ENCODE data around the gene SPAG17. TPM values are rescaled to one million over a fixed set of nuclear protein-coding genes. Genes with fewer than 3 reads are reported as not detected.

The SPAG17 gene
- polyA plus RNA-seq, 3 donors, result 6.9 to 14.4 (median 12.6) TPM

DNA sequence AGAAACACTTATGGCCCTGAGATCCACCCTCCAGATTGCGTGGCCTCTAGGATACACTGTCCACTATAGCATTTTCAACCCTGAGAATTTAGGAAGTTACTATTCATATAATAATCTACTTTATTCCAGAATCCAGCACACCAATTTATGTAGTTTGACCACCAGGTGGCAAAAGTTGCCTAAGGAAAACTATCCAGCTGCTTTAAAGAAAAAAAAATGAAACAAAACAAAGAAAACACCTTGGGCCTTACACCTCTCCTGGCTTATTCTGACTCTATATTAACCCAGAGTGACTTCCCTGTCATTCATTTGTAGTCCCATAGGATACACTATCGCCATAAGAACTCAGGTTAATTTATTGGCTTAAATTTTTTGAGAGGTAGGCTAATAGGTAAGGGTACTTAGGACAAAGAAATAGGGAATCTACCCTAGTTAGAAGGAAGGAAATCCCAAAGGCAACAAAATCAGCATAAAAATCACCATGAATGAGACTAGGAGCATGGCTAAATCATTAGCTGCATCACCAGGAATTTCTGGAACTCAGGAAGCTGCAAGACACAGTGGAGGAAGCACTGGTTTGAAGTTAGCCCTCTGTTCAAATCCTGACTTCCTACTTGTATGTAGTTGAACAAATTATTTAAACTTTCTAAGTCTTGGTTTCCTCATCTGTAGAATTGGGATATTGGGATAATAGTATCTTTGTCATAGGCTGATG, 107.5 kb downstream of the SPAG17 start:
- peak; percentile 14 for DNase-seq

DNA sequence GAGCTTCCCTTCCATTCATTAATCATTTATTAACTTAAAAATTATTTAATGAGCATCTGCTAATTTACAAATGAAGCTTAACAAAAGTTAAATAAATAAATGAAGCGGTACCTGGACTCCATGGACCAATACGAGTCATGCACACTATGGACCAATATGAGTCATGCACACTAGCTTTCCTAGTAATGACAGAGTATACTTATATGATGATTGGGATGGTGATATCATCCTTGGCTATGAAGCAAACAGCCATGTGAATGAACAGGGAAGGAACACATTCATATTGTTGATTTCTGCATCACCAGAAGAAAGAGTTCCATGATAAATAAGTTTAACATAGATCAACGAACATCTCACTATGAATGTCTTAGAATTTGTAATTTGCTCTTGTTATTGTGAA, 109.9 kb downstream of the SPAG17 start:
- no peak for DNase-seq

DNA sequence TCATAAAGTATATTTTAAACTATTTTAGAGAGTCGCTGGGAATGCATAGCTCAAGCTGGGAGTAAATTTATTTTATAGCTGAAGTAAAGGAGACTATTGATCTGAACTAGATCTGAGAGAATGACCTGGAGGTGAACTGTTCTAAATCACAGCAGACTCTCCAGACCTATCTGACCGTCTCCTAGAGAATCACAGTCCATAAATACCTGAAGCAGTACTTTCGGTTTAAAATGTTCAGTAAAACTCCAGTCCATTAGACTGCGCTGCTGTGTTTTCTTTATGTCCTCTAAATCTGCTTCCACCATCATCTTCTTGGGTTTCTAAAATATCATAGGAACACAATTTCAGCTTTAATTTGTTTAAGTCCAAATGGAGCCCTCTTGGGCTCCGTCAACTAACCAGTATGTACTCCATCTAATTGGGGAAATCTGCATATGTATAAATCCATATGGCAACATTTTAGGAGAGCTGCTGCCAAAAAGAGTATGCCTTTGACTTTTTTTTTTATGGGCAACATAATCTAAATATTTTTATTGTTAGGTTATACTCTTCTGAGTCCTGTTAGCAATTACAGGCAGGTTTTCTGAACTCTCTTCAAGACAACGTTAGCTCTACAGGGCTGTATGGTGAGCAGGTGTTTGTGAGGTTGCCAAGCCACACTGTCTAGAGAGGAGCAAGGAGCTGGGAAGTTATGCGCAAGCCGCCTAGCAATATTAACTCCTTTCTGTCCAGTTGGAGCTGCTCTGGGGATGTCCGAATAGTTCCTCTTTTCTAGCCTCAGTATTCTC, 111.2 kb downstream of the SPAG17 start:
- no peak for DNase-seq

DNA sequence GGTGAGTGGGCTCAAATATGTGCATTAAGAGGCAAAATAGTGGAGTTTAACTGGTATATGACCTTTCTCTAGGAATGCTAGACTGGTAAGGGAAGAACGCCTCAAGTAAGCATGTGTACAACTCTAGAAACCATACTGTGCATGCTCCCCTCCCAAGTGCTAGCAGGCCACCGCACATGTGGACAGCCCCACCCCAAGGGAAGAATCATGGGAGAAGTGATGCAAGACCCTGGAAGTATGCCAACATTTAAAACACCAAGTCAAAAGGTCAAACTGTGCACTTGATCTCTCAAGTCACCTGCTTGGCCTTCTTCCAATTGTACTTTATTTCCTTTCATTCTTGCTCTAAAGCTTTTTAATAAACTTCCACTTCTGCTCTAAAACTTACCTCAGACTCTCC, 135.0 kb downstream of the SPAG17 start:
- no peak for DNase-seq

DNA sequence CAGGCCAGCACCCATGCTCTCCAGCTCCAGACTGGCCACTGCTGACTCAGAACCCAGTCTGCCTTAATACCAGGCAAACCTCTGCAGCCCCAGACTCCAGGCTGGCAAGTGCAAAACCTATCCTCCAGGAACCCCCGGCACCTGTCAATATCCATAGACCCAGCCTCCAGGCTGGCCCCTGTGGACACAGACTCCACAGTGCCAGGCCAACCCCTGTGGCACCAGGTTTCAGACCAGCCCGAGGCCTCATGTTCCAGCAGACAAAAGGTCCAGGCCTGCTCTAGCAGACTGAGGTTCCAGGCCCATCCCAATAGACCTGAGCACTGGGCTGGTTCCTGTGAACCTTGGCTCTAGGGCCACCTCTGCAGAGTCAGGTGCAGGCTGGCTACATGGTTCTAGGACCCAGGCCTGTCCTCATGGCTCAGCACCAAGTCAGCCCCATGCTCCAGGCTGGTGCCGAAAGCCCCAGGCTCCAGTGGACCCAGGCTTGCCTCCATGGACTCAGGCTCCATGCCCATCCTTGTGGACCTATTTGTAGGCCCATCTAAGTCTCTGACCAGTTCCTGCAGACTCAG, 137.3 kb downstream of the SPAG17 start:
- no peak for DNase-seq

DNA sequence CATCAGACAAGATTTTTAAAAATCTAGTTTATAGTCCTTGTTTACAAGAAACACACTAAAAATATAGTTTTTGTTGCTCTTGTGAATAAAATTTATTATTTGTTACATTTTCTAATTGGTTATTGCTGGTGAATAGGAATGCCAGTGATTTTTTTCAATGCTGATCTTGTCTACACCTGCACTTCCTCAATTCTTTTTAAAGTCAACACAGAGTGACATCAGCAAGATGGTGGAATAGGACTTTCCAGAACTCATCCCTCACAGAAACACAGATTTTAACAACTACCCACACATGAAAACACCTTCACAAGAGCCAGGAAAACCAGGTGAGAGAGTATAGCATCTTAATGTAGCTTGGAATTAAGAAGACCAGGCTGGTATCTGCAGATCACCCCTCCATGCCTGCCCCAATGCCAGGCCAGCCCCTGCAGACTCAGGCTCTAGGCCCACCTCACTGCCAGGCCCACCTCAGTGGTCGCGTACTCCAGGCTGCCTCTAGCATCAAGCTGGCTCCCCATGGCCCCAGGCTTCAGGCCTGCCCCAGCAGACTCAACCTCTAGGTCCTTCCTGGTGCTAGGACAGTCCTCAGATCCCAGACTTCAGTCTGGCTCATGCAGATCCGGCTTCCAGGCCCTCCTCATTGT, 137.9 kb downstream of the SPAG17 start:
- no peak for DNase-seq

DNA sequence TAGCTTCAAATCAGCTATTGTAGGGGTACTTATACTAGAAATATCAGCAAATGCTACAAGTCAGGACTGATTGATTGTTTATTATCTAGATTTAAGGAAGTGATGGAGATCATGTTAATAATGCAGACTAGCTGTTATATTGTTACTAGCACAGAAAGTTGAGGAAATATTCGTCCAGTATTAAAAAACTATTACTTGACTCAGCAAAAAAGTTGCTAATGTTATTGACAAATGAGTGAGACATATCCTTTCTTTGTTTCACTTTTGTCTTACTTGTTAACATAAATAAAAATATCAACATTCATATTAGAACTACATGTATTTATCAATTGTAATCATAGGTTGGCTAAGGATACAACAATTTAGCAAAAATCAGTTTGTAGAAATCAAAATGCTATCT, 141.4 kb downstream of the SPAG17 start:
- no peak for DNase-seq

DNA sequence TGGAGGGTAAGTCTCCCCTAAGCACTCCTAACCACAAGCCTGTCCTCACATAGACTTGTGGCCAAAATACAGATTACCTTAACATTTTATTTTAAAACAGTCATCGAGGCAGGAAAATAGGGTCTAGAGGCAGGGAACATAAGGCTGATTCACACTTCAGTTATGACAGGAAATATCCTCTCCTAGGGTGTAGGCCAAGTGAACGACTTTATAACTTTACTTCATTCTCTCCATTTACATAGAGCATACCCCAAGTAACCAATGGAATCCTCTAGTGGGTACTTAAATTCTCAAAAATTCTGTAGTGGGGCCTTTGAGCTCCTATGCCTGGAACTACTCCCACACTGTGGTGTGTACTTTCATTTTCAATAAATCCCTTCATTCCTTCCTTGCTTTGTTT, 142.5 kb downstream of the SPAG17 start:
- no peak for DNase-seq

DNA sequence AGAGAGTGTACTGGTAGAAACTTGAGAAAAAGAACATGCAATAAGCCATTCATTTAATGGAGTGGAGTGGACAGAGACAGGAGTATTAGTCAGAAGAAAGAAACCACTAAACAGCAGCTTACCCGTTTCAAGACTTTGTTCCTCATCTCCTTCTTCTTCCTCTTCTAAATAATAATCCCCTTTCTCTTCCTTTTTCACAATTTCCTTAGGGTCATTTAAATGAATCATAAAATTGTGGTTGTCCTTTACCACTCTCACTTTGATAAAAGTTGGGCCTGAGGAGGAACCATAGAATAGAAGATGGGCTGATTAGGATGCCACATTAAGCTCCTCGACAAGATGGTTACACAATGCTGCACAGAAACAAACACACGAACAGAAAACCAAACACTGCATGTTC, 145.9 kb downstream of the SPAG17 start:
- no peak for DNase-seq

DNA sequence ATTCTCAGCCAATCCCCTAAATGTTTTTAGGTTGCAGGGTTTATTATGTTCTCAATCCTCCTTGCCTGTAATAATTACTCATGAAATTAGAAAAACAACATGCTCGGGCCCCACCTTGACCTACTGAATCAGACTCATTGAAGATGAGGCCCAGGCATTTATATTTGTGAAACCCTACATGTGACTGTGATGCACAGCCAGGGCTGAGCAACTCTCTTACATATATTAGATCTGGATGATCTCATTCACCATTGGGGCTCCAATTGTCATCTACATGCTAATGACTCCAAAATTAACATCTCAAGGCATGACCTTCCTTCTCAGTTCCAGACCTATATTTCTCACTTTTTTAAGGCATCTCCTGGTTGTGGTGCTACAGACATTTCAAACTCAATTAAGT, 152.1 kb downstream of the SPAG17 start:
- DNase-seq, result no peak

DNA sequence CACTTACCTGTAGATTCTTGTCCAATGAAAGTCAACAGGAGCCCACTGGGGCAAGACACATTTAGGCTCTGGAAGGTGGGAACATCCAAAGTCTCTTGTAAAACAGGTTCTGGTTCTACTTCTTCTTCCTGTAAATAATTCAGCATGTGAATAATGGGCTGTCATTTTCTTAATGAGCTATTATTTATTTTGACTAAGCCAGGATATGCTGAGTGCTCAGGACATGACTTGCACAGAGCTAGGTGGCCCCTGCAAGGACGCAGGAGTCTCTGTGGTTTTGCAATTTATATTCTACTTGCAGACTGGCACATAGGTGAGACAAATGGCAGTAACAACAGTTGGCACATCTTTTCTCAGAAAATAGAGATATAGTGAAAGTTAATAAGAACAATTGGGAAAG, 156.8 kb downstream of the SPAG17 start:
- DNase-seq, result no peak

DNA sequence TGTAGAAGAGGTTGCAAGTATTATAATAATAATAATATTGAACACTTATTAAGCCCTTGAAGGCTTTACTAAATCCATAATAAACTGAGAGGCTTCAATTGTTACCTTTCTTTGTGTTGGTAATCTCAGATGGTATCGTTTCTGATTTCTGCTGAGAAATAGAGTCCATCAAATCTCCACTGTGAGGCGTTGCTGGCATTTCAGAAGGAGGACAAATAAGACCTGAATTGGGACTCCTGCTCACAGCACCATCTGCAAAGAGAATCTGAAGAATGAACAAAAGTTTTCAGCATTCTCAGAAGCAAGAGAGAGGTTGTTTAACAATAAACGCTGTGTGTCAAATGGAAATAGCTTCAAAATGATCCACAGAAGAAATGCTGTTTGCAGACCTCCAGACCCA, 161.8 kb downstream of the SPAG17 start:
- DNase-seq, result no peak

DNA sequence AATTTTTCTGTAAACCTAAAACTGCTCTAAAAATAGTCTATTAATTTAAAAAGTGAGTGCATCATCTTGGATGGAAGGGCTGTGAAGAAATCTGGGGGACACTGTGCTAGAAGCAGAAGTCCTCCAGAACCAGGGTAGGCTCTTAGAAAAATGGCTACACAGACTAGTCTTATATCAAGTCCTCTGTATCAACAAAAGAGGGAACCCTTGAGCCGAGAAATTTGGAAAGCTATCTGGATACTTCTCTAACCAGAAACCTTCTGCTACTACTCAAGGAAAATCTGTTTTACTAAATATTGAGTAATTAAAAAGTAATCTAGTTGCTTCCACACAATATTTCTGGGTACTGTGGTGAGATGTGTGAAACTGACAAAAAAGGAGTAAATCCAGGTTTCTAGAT, 163.4 kb downstream of the SPAG17 start:
- no peak for DNase-seq

DNA sequence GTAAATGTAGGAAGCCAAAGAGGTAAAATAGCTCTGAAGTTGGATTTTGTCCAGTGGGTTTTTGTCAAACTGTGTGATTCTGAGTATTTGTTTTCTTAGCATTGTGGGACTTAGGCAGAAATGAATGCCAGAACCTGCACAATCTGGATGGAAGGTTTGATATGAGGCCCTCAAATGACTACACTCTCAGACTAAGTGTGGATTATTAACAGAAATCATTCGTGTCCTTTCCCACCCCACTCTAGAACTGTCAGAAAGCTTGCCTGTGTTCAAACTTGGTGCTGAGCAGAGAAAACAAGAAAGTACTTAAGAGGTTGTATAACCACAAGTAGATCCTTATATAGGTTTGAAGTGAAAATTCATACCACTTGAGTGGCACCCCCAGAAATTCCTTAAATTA, 167.0 kb downstream of the SPAG17 start:
- DNase-seq, result no peak

DNA sequence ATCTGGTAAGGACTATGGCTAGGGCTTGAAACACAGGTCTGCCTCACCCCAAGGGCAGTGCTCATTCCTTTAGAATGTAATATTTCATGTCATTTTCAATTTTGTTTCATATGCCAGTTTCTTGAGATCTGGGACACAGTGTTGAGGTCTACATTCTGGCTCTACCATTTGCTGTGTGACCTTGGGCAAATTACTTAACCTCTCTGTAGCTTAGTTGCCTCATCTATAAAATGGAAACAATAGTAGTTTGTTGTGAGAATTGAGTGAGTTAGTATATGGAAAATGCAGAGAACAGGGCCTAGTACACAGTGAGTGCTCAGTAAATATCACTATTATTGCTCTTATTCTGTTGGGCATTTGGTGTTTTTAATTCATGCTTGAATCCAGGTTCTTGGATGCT, 171.1 kb downstream of the SPAG17 start:
- DNase-seq, result no peak

DNA sequence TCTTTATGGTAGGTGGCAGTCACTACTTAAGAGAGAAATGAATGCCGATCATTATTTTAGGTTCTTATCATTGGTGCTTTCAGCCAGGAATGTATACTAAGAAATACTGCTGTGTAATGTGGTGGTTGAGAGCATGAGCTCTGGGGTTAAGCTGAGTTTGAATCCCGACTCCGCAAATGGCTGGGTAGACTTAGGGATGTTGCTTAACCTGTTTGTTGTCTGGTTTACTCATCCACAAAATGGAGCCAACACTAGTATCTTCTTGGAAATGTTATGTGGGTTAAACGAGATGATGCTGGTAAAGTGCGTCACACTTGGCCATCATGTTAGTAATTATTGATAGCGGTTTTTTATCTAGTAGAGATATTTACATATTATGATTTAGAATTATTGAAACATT, 171.7 kb downstream of the SPAG17 start:
- no peak for DNase-seq

DNA sequence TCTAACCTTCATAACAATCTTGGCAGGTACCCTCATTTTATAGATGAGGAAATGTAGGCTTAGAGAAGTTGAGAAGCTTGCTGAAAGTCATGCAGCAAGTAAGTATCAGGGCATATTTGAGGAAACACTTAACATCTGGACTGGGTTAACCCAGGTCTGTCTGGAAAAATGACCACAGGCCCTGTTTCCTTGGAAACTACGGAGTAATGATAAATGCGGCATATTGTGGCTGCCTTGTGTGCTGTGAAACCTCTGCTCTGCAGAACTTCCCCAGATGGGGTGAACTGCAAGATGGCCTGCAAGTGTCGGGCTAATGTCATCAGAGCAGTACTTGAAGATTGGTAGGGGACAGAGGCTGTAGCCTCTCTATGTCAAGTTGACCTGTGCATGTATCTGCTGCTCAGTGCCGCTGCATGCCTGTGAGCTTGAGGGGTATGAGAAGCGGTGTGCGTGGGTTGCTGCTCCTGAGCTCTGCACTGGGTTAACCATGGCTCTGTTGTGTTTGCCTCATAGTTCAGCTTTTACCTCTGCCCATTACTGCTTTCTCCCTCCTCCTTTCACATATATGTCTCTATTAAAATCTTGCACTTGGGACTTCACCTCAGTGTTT, 172.4 kb downstream of the SPAG17 start:
- DNase-seq, result no peak

DNA sequence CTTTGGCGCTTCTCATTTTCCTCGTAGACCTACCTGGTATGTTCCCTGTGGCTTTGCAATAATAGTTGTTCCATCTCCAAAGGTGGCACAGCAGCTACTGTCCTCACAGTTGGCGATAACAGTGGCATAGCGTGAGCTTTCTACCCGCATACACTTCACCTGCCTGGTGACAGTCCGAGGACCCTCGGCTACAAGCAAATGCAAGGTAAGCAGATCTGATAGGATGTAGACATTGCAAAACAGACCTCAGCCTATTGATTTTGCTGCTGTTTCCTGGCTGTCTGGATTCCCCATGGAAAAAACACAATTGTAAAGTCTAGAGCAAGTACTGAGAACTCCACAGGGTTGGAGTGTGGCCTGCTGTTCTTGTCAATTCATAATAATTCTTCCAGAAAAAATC, 177.0 kb downstream of the SPAG17 start:
- no peak for DNase-seq

DNA sequence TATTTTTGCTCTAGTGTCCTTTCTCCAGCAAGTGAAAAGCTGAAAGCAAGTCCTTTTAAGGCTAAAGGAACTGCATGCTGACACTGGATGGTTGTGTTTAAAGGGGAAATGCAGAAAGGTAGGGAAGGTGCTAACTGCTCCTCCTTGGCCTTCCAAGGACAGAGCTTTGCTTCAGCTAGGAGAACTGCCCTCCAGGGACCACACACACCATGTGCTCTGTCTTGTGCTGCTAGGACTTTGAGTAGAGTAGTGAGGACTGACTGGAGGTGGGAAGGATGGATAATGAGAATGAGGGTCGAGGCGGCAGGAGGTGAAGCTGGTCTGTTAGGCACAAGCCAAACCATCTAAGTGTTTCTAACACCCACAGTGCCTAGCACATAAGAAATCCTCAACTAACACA, 177.6 kb downstream of the SPAG17 start:
- DNase-seq, result no peak

DNA sequence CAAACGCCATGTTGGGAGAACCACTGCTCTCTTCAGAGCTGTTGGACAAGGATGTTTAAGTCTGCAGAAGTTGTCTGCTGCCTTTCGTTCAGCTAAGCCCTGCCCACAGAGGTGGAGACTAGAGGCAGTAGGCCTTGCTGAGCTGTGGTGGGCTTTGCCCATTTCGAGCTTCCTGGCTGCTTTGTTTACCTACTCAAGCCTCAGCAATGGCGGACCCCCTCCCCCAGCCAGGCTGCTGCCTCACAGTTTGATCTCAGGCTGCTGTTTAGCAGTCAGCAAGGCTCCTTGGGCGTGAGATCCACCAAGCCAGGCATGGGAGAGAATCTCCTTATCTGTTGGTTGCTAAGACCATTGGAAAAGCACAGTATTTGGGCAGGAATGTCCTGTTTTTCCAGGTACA, 180.7 kb downstream of the SPAG17 start:
- no peak for DNase-seq

DNA sequence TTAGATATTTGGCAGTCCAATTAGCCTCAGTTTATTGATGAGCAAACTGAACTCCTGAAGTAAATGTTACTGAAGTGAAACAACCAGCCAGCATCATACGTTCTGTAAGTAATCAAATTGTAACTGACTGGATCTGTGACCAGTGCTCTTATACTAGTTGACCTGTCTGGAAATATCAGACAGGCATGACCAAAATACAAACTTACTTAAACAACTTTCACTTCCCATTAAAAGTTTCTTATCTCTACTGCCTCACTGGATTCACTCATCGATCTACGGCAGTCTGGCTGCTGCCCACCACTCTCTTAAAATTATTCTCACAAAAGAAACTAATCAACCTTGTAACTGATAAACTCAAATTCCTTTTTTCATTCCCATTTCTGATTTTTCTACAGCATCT, 199.1 kb downstream of the SPAG17 start:
- DNase-seq, result no peak

DNA sequence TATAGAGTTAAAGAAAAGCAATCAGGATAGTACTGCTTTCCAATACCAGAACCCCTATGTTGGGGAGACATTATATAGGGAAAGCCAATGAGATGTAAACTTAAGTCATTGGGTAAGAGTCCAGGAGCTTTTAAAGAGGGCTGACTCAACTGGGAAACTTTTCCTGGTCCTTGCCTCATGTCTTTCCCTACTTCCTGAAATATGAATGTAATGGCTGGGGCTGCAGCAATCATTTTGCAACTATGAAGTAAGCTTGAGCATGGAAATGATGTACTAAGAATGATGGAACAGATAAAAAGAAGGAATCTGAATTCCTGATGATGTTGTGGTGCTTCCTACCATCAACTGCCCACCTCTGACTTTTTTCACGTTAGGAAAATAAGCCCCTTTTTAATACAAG, 199.8 kb downstream of the SPAG17 start:
- no peak for DNase-seq

Measured in renal pelvis (tissue), 4 donors.